GM18526 (cell line): Measurements from ENCODE around the gene RNF224.

Experiments
- POLR2A ChIP-seq: IDR thresholded peaks from 3 replicates; pipeline ENCODE4 v1.6.1; 2011; ENCODE audit not compliant: insufficient read length; ENCODE audit errors: extremely low read depth

RNF224 gene

GRCh38 chr9:137245450-137246421 is 18.4 kb downstream of the RNF224 start:
- TF ChIP-seq POLR2A = no peak

DNA sequence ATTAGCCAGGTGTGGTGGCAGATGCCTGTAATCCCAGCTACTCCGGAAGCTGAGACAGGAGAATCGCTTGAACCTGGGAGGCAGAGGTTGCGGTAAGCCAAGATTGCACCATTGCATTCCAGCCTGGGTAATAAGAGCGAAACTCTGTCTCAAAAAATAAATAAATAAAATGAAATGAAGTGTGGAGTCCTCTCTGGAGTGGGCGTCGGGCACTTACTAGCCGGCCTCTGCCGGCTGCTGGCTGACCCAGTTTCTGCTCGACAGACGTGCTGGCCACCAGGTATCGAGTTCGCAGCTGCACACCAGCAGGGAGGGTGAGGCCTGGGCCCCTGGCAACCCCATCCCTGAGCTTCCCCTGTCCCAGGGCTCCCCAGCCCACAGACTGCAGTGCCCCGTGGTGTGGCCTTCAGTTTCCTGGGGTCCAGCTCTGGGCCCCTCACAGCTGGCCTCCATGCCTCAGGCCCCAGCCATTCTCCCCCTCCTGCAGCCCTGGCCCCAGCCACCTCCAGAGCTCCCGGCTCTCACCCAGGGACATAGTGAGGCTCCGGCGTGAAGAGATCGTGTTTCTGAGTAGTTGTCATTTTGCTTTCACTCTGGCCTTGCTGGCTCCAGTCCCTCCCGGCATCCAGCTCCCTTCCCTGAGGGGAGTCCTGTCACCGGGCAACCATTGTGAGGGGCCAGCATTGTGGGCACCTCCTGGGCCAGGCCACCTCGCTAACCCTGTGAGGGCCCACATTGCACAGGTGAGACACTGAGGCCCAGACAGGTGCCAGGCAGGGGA is 20.0 kb downstream of the RNF224 start:
- TF ChIP-seq POLR2A = no peak

DNA sequence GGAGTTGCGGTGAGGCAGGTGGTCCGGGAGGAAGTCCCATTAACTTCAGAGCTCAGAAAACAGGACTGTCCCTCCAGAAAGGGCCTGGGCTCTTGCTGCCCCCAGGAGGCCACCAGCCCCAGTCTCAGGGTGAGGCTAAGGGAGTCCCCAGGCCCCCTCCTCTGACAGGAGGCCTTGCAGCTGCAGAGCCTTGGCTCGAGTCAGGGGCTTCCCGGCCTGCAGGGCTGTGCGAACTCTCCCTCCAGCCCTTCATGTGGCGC is 20.5 kb downstream of the RNF224 start:
- no peak for TF ChIP-seq POLR2A

DNA sequence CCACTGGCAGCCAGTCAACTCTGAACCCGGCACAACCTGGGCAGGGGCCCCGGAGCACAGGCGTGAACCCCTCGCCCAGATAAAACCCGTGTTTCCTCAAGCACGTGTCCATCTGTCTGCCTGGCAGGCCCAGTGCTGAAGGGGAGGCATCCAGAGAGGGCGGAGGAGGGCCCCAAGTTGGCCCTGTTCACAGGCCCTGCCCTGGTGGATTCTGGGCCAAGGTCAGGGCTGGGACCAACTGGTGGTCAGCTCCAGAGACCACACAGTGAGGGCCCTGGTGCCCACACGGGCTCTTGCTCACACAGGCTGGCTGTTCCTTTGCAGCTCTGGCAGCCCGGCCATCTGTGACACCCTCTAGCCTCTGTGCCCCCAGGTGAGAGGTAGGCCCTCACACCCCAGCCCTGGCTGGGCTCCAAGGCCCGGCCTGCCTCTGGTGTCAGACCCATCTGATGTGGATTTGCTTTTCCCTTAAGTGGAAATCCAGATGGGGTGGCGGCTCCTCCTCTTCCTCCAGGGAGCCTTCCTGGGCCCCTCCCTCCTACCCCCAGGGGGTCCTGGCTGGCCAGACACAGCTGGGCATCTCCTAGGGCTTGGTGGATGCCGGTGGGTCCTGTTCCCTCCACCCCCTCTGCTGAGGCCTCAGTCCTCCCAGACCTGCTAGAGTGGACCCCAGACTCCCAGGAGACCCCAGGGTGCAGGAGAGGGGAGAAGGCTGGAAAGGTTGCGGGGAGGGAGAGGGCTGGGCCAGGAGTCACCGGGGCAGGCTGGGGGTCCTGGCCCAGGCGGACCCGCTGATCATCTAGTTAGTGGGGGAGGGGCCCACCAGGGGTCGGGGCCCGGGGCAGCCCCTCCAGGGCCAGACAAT is 23.3 kb downstream of the RNF224 start:
- no peak for TF ChIP-seq POLR2A

GRCh38 chr9:137251194-137251461 is 23.8 kb downstream of the RNF224 start, which contains the start of gene STPG3:
STPG3 (plus strand) TSS chr9:137251286; CDS start chr9:137251287, 1 bp downstream.
- no peak for TF ChIP-seq POLR2A

- no peak for TF ChIP-seq POLR2A
Observed at GRCh38 chr9:137251490-137252268, 24.4 kb downstream of the RNF224 start.

- no peak for TF ChIP-seq POLR2A
Observed at GRCh38 chr9:137252555-137253506, 25.5 kb downstream of the RNF224 start.

DNA sequence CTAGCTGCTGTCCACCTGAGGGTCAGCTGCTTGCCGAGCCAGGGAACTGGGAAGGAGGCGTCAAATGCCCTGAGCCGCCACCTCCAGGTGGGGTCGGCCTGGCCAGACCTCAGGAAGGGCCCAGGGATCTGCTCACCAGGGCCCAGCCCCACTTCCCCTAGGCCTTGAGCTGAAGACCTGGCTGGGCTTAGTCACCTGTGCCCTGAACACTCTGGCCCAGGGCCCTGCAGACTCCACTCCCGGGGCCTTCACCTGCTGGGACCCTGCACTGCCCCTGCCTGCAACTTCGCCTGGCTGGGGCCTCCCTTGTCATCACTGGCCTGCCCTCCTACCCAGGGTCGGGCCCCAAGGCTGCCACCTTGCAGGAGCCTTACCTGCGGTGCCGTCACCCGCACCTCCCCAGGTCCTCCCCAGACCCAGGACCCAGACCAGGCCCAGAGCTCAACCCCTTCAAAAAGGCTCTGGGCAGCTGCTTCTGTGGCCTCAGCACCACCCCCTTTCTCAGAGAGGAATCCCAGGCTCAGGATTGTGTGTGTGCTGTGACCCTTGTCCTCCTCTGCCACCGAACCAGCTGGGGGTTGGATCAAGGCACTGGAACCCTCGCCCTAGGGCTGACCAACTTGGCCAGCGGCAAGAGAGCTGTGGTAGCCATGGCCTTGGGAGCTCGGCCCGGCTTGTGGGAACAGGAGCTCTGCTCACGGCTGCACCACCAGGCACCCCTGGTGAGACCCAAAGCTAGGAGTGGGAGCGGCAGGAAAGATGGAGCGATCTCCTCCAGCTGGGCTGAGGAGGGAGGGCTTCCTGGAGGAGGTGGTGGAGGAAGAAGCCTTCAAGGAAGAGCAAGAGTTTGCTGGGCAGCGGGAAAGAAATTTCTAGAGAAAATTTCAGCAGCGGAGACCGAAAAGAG is 26.7 kb downstream of the RNF224 start:
- TF ChIP-seq POLR2A = no peak

- TF ChIP-seq POLR2A = peak; percentile 83
Observed at GRCh38 chr9:137254624-137255447, 27.5 kb downstream of the RNF224 start, which contains the start of gene NELFB. NELFB (plus strand) TSS chr9:137255327.

DNA sequence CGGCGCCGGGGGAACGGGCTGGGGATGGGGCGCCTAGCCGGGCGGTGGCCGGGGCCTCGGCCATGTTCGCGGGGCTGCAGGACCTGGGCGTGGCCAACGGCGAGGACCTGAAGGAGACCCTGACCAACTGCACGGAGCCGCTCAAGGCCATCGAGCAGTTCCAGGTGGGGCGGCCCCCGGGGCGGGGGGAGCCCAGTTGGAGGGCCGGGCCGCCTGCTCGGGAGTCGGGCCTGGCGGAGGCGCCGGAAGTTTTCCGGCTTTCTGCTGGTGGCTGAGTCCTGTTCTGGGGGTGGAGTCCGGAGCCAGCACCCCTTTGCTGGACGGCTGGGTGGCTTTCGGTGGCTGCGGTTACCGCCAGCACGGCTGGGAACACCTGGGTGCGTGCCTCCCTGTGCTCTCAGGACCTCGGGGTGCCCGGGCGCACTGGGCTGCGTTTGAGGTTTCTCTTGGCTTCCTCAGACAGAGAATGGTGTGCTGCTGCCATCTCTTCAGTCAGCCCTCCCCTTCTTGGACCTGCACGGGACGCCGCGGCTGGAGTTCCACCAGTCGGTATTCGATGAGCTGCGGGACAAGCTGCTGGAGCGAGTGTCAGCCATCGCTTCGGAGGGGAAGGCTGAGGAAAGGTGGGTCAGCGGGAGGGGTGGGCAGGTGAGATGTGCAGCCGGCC is 28.3 kb downstream of the RNF224 start:
- no peak for TF ChIP-seq POLR2A

GRCh38 chr9:137256362-137256761 is 29.1 kb downstream of the RNF224 start:
- TF ChIP-seq POLR2A = no peak

GRCh38 chr9:137256856-137257255 is 29.6 kb downstream of the RNF224 start:
- no peak for TF ChIP-seq POLR2A

- TF ChIP-seq POLR2A = no peak
Observed at GRCh38 chr9:137262909-137263285, 35.6 kb downstream of the RNF224 start.
